Measurements from ENCODE around the gene GPR156.
"Not testable (repeated sequence)": the region's sequence is repeated elsewhere in the genome, so short reads cannot be mapped to it uniquely, and the experiment has no call there.

The GPR156 gene

DNA sequence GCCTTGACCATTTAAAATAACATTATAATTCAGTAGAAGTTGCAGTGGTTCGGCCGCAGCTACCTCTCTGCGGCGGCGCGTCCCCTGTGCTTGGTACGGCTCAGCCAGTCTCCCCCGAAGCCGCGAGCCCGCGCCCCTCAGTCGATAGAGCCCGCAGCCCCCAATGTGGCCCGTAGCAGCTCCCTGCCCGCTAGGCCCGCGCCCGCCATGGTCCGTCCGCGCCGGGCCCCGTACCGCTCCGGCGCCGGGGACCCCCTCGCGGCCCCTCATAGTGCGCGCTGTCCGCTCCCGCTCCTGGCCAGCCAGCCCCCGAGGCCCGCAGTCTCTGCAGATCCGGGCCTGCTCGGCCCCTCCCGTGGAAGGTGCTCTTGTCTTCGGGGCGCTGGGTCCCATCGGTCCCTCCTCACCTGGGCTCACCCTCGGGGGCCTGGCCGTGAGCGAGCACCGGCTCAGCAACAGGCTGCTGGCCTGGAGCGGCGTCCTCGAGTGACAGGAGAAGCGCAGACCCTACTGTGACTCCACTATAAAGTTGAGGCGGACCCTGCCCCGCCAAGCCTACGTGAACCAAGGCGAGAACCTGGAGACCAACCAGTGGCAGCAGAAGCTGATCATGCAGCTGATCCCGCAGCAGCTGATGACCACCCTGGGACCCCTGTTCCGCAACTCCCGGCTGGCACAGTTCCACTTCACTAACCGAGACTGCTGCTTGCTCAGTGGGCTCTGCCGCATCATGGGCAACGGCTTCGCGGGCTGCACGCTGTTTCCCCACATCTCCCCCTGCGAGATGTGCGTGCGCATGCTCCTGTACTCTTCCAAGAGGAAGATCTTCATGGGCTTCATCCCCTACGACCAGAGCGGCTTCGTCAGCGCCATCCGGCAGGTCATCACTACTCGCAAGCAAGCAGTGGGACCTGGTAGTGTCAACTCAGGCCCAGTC is 21.8 kb upstream of the GPR156 start:
- no peak for DNase-seq (ENCODE audit: low read depth)
- H3K4me3 ChIP-seq (ENCODE audit: low read length) = no peak overlapping the region
- TF ChIP-seq CTCF (conservative IDR thresholded peaks at IDR 0.05; ENCODE audit: low read depth, low read length) = no peak

- no peak overlapping the region for H3K4me3 ChIP-seq (ENCODE audit: low read length)
- DNase-seq (ENCODE audit: low read depth) = no peak
- TF ChIP-seq CTCF (conservative IDR thresholded peaks at IDR 0.05; ENCODE audit: low read depth, low read length) = no peak
These were observed 19.6 kb upstream of the GPR156 start for GRCh38 chr3:120304616-120305015.

DNA sequence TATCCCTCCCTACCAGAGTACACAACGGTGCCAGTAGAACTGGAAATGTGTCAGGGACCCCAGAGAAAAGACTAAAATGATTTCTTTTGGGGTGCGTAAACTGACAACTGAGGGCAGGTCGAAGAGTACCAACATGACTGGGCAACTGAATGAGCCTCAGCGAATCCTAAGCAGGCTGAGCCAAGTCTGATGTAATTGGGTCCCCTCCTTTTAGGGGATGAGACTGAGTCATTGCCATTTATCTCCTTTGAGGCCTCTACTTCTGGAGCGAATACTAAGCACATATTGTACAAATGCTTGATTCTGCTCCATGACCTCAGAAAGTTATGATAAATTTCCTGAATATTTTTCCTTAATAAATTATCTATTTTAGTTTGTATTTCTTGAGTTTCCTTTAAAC is 17.3 kb upstream of the GPR156 start:
- DNase-seq (ENCODE audit: low read depth) = no peak
- no peak overlapping the region for H3K4me3 ChIP-seq (ENCODE audit: low read length)
- TF ChIP-seq CTCF (conservative IDR thresholded peaks at IDR 0.05; ENCODE audit: low read depth, low read length) = no peak

DNA sequence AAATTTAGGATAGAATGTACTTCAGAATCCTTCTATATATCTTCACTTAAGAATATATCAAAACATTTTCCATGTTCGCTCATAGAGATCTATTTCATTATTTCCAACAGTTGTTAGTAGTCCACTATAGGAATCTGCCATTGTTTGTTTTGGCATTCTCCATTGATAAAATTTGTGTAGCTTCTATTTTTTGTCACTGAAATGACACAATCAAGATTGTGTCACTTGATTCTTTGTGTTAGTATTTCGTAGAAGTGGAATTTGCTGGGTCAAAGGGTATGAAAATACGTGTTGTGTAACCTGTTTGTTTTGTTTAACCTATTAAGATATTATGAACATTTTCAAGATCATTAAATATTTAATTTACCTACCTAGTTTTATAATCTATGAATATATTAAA is 15.9 kb upstream of the GPR156 start:
- no peak overlapping the region for H3K4me3 ChIP-seq (ENCODE audit: low read length)
- no peak for DNase-seq (ENCODE audit: low read depth)
- no peak for TF ChIP-seq CTCF (conservative IDR thresholded peaks at IDR 0.05; ENCODE audit: low read depth, low read length)

DNA sequence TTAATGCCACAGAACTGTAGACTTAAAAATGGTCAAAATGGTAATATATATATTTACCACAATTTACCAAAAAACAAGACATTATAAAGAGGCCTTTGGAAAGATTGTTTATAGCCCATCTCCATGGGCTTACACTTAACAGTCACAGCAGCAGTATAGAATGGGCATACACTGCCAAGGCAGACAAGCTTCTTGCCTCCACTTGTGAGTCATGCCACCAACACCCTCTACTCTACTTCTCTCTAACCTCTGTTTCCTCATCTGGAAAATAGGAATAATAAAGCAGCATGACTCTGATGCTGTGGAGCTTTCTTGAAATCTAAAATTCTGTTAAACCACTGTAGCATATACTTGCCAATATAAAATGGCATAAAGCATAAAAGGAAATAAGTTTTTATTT is 14.4 kb upstream of the GPR156 start:
- no peak for DNase-seq (ENCODE audit: low read depth)
- no peak for TF ChIP-seq CTCF (conservative IDR thresholded peaks at IDR 0.05; ENCODE audit: low read depth, low read length)

DNA sequence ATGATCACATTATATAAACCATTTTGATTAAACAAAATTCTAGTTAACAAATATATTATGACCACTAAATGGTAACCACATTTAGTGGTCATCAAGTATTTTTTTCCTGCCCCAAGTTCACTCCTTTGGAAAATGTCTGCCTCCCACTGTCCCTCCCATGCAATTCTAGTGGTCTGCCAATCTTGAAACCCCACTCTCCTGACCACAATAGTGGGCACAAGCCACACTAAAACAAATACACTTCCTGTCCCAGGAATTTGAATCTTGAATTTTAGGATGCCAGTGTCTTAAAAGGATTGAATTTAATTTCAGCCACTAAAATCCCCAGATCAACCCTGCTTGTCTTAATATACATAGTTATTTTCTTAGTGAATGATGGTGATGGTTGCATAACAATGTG is 14.0 kb upstream of the GPR156 start:
- TF ChIP-seq CTCF (conservative IDR thresholded peaks at IDR 0.05; ENCODE audit: low read depth, low read length) = no peak
- no peak for DNase-seq (ENCODE audit: low read depth)
- H3K4me3 ChIP-seq (ENCODE audit: low read length) = no peak overlapping the region

More for the DNA sequence above, 14.4 kb upstream of the GPR156 start:
- H3K4me3 ChIP-seq (ENCODE audit: low read length) = no peak overlapping the region

- not testable (repeated sequence) for DNase-seq (ENCODE audit: low read depth); H3K4me3 ChIP-seq (ENCODE audit: low read length)
These were observed 6.5 kb upstream of the GPR156 start for GRCh38 chr3:120291552-120291951.

Measured in retinal pigment epithelial cell (primary cell).